HG03432 (cell line): ENCODE results near the gene FRMD4A.

Source experiments
- ATAC-seq: cut with Tn5 transposase; IDR thresholded peaks from one replicate; pipeline ENCODE4 v1.9.1; 2021; ENCODE audit warnings: mild to moderate bottlenecking, moderate library complexity; ENCODE audit not compliant: unreplicated experiment

The FRMD4A gene

GRCh38 chr10:13669182-13669855 lies 661.4 kb downstream of the FRMD4A start:
- ATAC-seq = no peak

GRCh38 chr10:13668126-13668525 lies 662.6 kb downstream of the FRMD4A start:
- ATAC-seq = no peak

- no peak for ATAC-seq
Measured at GRCh38 chr10:13665516-13666262, 665.0 kb downstream of the FRMD4A start.

GRCh38 chr10:13661256-13661655 lies 669.5 kb downstream of the FRMD4A start:
- ATAC-seq = no peak

GRCh38 chr10:13660551-13660920 lies 670.2 kb downstream of the FRMD4A start:
- ATAC-seq = no peak

GRCh38 chr10:13659887-13660550 lies 670.7 kb downstream of the FRMD4A start:
- peak; percentile 40 for ATAC-seq

GRCh38 chr10:13658871-13659685 lies 671.6 kb downstream of the FRMD4A start:
- ATAC-seq = no peak

GRCh38 chr10:13658264-13658663 lies 672.5 kb downstream of the FRMD4A start:
- ATAC-seq = no peak

- ATAC-seq = no peak
Measured at GRCh38 chr10:13657101-13657680, 673.5 kb downstream of the FRMD4A start.

- ATAC-seq = no peak
Measured at GRCh38 chr10:13656337-13657100, 674.2 kb downstream of the FRMD4A start.

GRCh38 chr10:13654846-13655245 lies 675.9 kb downstream of the FRMD4A start:
- ATAC-seq = no peak

GRCh38 chr10:13654118-13654830 lies 676.5 kb downstream of the FRMD4A start:
- ATAC-seq = no peak

- no peak for ATAC-seq
Measured at GRCh38 chr10:13652860-13653259, 677.9 kb downstream of the FRMD4A start.

GRCh38 chr10:13651969-13652720 lies 678.6 kb downstream of the FRMD4A start:
- no peak for ATAC-seq

- ATAC-seq = no peak
Measured at GRCh38 chr10:13650961-13651360, 679.8 kb downstream of the FRMD4A start.

- no peak for ATAC-seq
Measured at GRCh38 chr10:13649844-13650520, 680.7 kb downstream of the FRMD4A start.

- ATAC-seq = no peak
Measured at GRCh38 chr10:13648425-13648824, 682.3 kb downstream of the FRMD4A start.

GRCh38 chr10:13644866-13645265 lies 685.9 kb downstream of the FRMD4A start:
- no peak for ATAC-seq
